ENCODE results near the gene LRRFIP1. TPM values are rescaled to one million over a fixed set of nuclear protein-coding genes. Genes with fewer than 3 reads are reported as not detected.

The LRRFIP1 gene
- total RNA-seq, 1 donor: 49.0 TPM

GRCh38 chr2:237625216-237625705 is 2.1 kb upstream of the LRRFIP1 start:
- no peak for TF ChIP-seq CTCF (IDR thresholded peaks at IDR 0.05; ENCODE audit: insufficient read depth, low read length)
- no peak for DNase-seq (ENCODE audit: low read depth)
- no peak overlapping the region for H3K4me3 ChIP-seq (ENCODE audit: low read depth, low read length)

GRCh38 chr2:237625777-237626176 is 1.6 kb upstream of the LRRFIP1 start:
- no peak for DNase-seq (ENCODE audit: low read depth)
- H3K4me3 ChIP-seq (ENCODE audit: low read depth, low read length): no peak overlapping the region
- TF ChIP-seq CTCF (IDR thresholded peaks at IDR 0.05; ENCODE audit: insufficient read depth, low read length): no peak

- no peak for DNase-seq (ENCODE audit: low read depth)
- no peak for TF ChIP-seq CTCF (IDR thresholded peaks at IDR 0.05; ENCODE audit: insufficient read depth, low read length)
- peak overlapping the region; percentile 77 for H3K4me3 ChIP-seq (ENCODE audit: low read depth, low read length)
These were observed 460 bp upstream of the LRRFIP1 start for GRCh38 chr2:237626813-237627440.

- H3K4me3 ChIP-seq (ENCODE audit: low read depth, low read length): peak overlapping the region; percentile 77
- DNase-seq (ENCODE audit: low read depth): no peak
- TF ChIP-seq CTCF (IDR thresholded peaks at IDR 0.05; ENCODE audit: insufficient read depth, low read length): no peak
These were observed 1.1 kb downstream of the LRRFIP1 start for GRCh38 chr2:237628247-237629187.

- DNase-seq (ENCODE audit: low read depth): no peak
- no peak overlapping the region for H3K4me3 ChIP-seq (ENCODE audit: low read depth, low read length)
- TF ChIP-seq CTCF (IDR thresholded peaks at IDR 0.05; ENCODE audit: insufficient read depth, low read length): no peak
These were observed 1.8 kb downstream of the LRRFIP1 start for GRCh38 chr2:237629188-237629534.

- TF ChIP-seq CTCF (IDR thresholded peaks at IDR 0.05; ENCODE audit: insufficient read depth, low read length): no peak
- H3K4me3 ChIP-seq (ENCODE audit: low read depth, low read length): no peak overlapping the region
- DNase-seq (ENCODE audit: low read depth): peak; percentile 47
These were observed 2.4 kb downstream of the LRRFIP1 start for GRCh38 chr2:237629739-237630138.

Measured in fibroblast of the aortic adventitia (primary cell).